ENCODE measurements around the gene COMMD4.
"Not testable (repeated sequence)": the region's sequence is repeated elsewhere in the genome, so short reads cannot be mapped to it uniquely, and the experiment has no call there.

COMMD4 gene

DNA sequence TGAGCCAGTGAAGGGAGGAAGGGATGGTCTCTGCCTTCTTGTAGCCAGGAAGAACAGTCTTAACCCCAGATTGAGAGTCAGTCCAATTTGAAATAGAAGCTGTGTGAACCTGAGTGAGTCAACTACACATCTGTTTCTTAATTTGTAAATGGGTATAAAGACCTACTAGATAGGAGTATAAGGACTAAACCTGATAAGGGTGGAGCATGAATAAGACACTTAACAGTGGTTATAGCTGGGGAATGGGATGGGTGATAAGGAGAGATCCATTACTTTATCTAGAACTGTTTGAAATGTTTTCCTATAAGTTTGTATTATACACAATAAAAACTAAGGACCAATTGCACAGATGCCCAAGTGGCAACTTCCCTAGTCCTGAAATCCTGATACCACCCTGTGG lies 31.1 kb downstream of the COMMD4 start:
- peaks cover 44 to 60% of the 10 kb centered on the region in 2 donors for H3K36me3 ChIP-seq (ENCODE audit: control insufficient read depth in 1 of 2, insufficient read depth in 2 of 2, low read length in 2 of 2)
- no peaks in the 10 kb centered on the region for H3K9me3 ChIP-seq (ENCODE audit: control insufficient read depth in 1 of 2, low read length in 2 of 2)

DNA sequence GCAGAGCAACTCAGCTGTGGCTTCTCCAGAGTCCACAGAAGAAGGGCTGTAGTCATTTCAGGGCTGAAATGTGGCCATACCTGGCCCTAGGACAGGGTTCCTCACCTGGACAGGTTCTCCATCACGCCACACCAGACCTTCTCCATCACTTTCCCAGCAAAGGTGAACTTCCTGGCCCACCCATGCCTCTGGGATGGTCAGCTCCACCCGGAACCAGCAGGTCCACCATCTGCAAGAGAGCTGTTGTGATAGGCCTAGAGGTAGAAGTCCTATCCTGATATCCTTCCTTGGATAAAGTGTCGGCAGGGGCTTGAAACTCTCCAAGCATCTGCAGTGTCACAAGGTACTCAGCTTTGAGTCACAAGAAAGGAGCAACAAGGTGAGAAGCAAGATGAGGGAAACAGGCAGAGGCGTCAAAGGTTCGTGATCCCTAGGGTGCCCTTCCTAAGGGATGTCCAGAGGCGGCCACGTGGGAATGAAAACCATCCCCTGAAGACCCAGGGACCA lies 31.6 kb downstream of the COMMD4 start:
- Histone ChIP-seq H3K4me1 (ENCODE audit: control insufficient read depth in 1 of 2, insufficient read depth in 2 of 2, low read length in 2 of 2) (peaks cover 12 to 18% of the 10 kb centered on the region in 2 donors), H3K27me3 (ENCODE audit: low read depth, low read length) (no peaks in the 10 kb centered on the region), H3K4me3 (ENCODE audit: low read depth in 1 of 2, low read length in 2 of 2) (peak overlapping the region; percentile 80 to 94), H3K9me3 (ENCODE audit: control insufficient read depth in 1 of 2, low read length in 2 of 2) (no peaks in the 10 kb centered on the region), H3K36me3 (ENCODE audit: control insufficient read depth in 1 of 2, insufficient read depth in 2 of 2, low read length in 2 of 2) (peaks cover 48 to 60% of the 10 kb centered on the region in 2 donors), H3K27ac (ENCODE audit: low read length) (peak overlapping the region; percentile 84)

More for the DNA sequence above, 31.1 kb downstream of the COMMD4 start:
- Histone ChIP-seq H3K4me1 (ENCODE audit: control insufficient read depth in 1 of 2, insufficient read depth in 2 of 2, low read length in 2 of 2) (peaks cover 12 to 18% of the 10 kb centered on the region in 2 donors), H3K27ac (ENCODE audit: low read length) (no peak overlapping the region), H3K27me3 (ENCODE audit: low read depth, low read length) (no peaks in the 10 kb centered on the region), H3K4me3 (ENCODE audit: low read depth in 1 of 2, low read length in 2 of 2) (peak overlapping the region in 1 of 2 donors; percentile 80)

DNA sequence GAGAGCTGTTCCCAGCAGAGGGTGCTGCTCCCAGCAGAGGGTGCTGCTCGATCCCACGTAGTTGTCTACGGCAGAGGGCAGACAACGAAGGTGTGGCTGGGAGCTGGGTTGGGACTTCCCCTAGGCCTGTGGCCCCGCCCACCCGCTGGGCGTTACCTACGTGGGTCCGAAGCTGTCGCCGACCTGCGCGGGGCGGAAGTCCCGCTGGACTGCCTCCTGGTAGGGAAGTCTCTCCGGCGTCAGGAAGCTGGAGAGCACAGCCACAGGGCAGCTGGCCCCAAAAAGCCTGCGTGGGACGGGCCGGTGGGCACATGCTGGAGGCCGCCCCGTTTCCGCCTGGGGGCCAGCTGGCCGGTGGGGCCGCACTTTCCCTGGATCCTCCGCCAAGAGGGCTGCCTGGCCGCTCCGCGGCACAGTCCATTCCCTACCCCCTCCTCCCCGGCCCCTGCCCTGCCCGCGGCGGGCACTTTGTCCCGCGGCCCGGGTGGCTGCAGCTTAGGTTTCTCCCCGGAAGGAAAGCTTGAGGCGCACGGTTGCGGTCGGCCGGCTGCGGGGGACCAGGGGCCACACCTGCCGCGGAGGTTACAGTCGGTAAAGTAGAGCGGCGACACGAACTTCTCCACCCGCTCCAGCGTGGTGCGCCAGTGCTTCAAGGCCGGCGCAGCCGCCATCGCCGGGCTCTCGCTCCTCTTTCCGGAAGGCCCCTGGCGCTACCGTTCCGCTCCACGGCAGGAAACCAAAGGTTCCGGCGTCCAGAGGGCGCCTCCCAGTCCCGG lies 32.2 kb downstream of the COMMD4 start, which contains the start of gene MAN2C1:
Gene MAN2C1, minus strand, starts transcription at position 695 of the 776 bp plus-strand sequence. Its CDS starts 24 bp downstream, at position 671.
- peaks cover 12 to 18% of the 10 kb centered on the region in 2 donors for H3K4me1 ChIP-seq (ENCODE audit: control insufficient read depth in 1 of 2, insufficient read depth in 2 of 2, low read length in 2 of 2)
- no peaks in the 10 kb centered on the region for H3K9me3 ChIP-seq (ENCODE audit: control insufficient read depth in 1 of 2, low read length in 2 of 2)
- peaks cover 48 to 60% of the 10 kb centered on the region in 2 donors for H3K36me3 ChIP-seq (ENCODE audit: control insufficient read depth in 1 of 2, insufficient read depth in 2 of 2, low read length in 2 of 2)
- H3K27me3 ChIP-seq (ENCODE audit: low read depth, low read length), result no peaks in the 10 kb centered on the region
- H3K4me3 ChIP-seq (ENCODE audit: low read depth in 1 of 2, low read length in 2 of 2), result peak within 1 kb of the TSS; percentile 80 to 94
- peak within 1 kb of the TSS; percentile 84 for H3K27ac ChIP-seq (ENCODE audit: low read length)

DNA sequence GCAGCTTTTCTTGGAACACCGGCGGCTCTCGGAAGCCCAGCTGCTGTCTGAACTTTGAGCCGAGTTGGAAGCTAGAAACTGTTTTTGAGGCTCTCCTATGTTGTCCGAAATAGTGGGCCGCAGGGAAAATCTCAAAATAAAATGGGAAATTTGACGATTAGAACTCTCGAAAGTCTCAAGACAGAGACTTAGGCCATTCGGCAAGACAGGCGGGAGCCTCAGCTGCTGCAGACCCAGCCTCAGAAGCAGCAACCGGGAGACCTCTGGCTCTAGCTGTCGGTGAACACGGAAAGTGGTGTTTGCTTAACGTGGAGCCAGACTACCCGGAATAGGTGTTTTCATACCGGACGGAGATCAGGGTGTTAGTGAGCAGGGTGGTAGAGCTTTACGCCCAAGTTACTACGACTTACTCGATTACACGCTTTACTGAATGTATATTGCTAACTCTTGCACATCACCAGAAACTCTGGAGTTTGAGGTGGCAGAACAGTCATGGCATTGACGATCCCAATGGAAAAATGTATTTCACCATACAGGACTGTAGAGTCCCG lies 32.9 kb downstream of the COMMD4 start:
- Histone ChIP-seq H3K27me3 (ENCODE audit: low read depth, low read length) (no peaks in the 10 kb centered on the region), H3K27ac (ENCODE audit: low read length) (peak overlapping the region; percentile 84), H3K9me3 (ENCODE audit: control insufficient read depth in 1 of 2, low read length in 2 of 2) (no peaks in the 10 kb centered on the region), H3K4me1 (ENCODE audit: control insufficient read depth in 1 of 2, insufficient read depth in 2 of 2, low read length in 2 of 2) (peaks cover 12 to 18% of the 10 kb centered on the region in 2 donors), H3K36me3 (ENCODE audit: control insufficient read depth in 1 of 2, insufficient read depth in 2 of 2, low read length in 2 of 2) (peaks cover 48 to 62% of the 10 kb centered on the region in 2 donors), H3K4me3 (ENCODE audit: low read depth in 1 of 2, low read length in 2 of 2) (peak overlapping the region; percentile 80 to 94)

DNA sequence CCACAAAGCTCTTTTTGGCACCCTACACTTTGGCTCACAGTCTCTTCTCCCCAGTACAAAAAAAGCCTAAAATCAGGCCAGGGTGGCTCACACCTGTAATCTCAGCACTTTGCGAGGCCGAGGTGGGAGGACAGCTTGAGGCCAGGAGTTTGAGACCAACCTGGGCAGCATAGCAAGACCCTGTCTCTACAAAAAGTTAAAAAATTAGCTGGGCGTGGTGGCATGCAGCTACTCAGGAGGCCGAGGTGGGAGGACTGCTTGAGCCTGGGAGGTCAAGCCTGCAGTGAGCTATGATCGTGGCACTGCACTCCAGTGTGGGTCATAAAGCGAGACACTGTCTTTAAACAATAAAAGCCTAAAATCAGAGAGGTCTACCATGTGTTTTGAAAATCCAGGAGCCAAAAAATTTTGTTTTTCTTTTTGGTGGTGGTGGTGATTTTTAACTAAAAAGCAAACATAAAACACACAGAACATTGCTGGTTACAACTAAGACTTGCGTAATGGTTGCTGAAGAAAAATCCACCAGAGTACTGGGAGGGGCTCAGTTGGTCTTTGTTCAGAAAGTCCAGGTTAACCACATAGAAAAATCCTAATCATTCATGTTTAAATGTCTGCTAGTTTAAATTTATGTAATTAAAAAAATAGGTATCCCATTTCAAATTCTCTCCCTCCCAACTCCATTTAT lies 34.2 kb downstream of the COMMD4 start:
- Histone ChIP-seq H3K4me3 (ENCODE audit: low read depth in 1 of 2, low read length in 2 of 2) (peak overlapping the region in 1 of 2 donors; percentile 80), H3K36me3 (ENCODE audit: control insufficient read depth in 1 of 2, insufficient read depth in 2 of 2, low read length in 2 of 2) (peaks cover 45 to 62% of the 10 kb centered on the region in 2 donors)

DNA sequence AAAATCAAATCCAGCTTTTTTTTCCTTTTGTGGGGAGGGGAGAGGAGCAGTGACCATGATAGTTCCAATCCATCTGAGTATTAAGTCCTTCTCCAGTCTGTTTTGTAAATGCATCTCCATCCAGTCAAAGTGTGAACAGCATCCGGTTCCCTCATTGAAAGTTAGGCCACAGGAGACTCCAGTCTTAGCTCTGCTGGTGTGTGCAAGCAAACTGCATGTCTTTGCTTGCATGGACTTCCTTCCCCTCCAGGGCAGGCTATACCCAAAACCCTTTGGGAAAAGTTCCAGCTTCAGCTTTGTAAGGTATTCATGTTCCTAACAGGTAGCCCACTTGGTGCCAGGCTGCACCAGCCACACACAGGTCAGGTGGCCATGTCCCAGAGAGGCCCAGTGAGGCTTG lies 35.6 kb downstream of the COMMD4 start:
- Histone ChIP-seq H3K4me1 (ENCODE audit: control insufficient read depth in 1 of 2, insufficient read depth in 2 of 2, low read length in 2 of 2) (peaks cover 12 to 18% of the 10 kb centered on the region in 2 donors), H3K4me3 (ENCODE audit: low read depth in 1 of 2, low read length in 2 of 2) (no peak overlapping the region), H3K27ac (ENCODE audit: low read length) (no peak overlapping the region), H3K36me3 (ENCODE audit: control insufficient read depth in 1 of 2, insufficient read depth in 2 of 2, low read length in 2 of 2) (peaks cover 45 to 60% of the 10 kb centered on the region in 2 donors), H3K9me3 (ENCODE audit: control insufficient read depth in 1 of 2, low read length in 2 of 2) (no peaks in the 10 kb centered on the region), H3K27me3 (ENCODE audit: low read depth, low read length) (no peaks in the 10 kb centered on the region)

More for the DNA sequence above, 34.2 kb downstream of the COMMD4 start:
- no peak overlapping the region for H3K27ac ChIP-seq (ENCODE audit: low read length)
- no peaks in the 10 kb centered on the region for H3K9me3 ChIP-seq (ENCODE audit: control insufficient read depth in 1 of 2, low read length in 2 of 2)
- no peaks in the 10 kb centered on the region for H3K27me3 ChIP-seq (ENCODE audit: low read depth, low read length)
- peaks cover 12 to 18% of the 10 kb centered on the region in 2 donors for H3K4me1 ChIP-seq (ENCODE audit: control insufficient read depth in 1 of 2, insufficient read depth in 2 of 2, low read length in 2 of 2)

DNA sequence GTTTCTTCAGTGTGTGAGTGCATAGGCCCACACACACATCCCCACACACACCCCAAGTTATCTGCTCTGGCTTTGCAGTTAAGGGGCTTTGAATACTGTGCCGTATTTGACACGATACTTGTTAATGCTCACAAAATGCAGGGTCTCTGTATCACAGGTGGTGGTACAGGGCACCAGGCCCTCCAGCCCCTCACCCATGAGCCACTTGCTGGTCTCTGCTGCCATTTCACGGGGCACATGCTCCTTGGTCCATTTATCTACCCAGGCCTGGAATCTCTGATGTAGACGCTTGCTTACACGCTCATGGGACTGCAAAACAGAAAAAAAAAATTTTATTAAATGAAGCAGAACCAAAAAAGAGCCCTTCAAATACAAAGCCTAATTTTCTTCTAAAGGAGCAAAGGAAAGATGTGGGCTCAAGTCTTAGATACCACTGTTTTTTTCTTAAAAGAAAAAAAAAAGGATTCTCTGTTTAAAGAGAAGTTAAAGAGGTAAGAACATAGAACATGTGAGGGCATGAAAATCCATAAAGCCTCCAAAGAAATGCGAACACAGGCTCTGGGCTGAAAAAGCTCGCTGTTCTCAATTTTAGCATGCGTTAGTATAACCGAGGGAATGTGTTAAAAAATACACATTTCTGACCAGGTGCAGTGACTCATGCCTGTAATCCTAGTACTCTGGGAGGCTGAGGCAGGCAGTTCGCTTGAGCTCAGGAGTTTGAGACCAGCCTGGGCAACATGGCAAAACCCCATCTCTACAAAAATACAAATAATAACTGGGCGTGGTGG lies 36.2 kb downstream of the COMMD4 start:
- Histone ChIP-seq H3K27me3 (ENCODE audit: low read depth, low read length) (no peaks in the 10 kb centered on the region), H3K4me1 (ENCODE audit: control insufficient read depth in 1 of 2, insufficient read depth in 2 of 2, low read length in 2 of 2) (peaks cover 12 to 18% of the 10 kb centered on the region in 2 donors), H3K36me3 (ENCODE audit: control insufficient read depth in 1 of 2, insufficient read depth in 2 of 2, low read length in 2 of 2) (peaks cover 39 to 60% of the 10 kb centered on the region in 2 donors)

DNA sequence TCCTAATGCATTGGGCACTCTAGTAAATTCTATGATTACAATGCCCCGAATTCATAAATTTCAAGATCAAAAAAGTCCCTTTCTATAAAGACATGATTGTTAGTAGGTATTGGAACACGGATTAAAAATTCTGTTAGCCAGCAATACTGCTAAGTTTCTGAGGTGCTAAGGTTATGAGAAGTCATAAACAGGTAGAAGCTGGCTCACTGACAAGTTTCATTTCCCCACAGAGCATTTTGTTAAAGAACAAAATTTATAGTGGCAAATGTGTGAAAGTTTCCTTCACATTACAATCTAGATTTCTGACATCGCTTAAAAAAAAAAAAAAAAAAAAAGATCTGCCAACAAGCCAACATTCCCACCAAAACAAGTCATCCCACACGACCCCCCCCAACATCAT lies 44.9 kb downstream of the COMMD4 start:
- Histone ChIP-seq H3K4me1 (ENCODE audit: control insufficient read depth in 1 of 2, insufficient read depth in 2 of 2, low read length in 2 of 2) (no peaks in the 10 kb centered on the region), H3K27me3 (ENCODE audit: low read depth, low read length) (no peaks in the 10 kb centered on the region), H3K9me3 (ENCODE audit: control insufficient read depth in 1 of 2, low read length in 2 of 2) (no peaks in the 10 kb centered on the region), H3K27ac (ENCODE audit: low read length) (no peak overlapping the region), H3K36me3 (ENCODE audit: control insufficient read depth in 1 of 2, insufficient read depth in 2 of 2, low read length in 2 of 2) (peaks cover 30 to 73% of the 10 kb centered on the region in 2 donors), H3K4me3 (ENCODE audit: low read depth in 1 of 2, low read length in 2 of 2) (no peak overlapping the region)

More for the DNA sequence above, 36.2 kb downstream of the COMMD4 start:
- Histone ChIP-seq H3K27ac (ENCODE audit: low read length) (no peak overlapping the region), H3K9me3 (ENCODE audit: control insufficient read depth in 1 of 2, low read length in 2 of 2) (no peaks in the 10 kb centered on the region), H3K4me3 (ENCODE audit: low read depth in 1 of 2, low read length in 2 of 2) (no peak overlapping the region)

DNA sequence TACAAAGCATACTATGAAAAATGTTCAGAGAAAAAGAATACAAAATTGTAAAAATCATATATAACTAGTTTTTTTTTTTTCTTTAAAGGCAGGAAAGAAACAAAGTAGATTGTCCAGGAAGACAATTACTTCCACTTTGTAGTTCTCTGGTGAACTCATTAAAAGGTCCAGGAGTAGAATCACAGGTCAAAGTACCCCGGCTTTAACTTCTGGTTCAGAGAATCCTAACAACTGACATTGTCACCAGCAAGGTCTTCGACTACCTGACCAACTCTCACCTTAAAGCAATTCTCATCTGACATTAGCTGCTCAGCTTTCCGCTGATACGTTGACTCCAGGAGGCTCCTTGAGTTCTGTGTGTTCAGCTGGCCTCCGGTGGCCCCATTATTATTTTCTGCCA lies 48.1 kb downstream of the COMMD4 start:
- H3K27me3 ChIP-seq (ENCODE audit: low read depth, low read length); H3K9me3 ChIP-seq (ENCODE audit: control insufficient read depth in 1 of 2, low read length in 2 of 2); H3K4me3 ChIP-seq (ENCODE audit: low read depth in 1 of 2, low read length in 2 of 2); H3K27ac ChIP-seq (ENCODE audit: low read length); H3K4me1 ChIP-seq (ENCODE audit: control insufficient read depth in 1 of 2, insufficient read depth in 2 of 2, low read length in 2 of 2): not testable (repeated sequence)
- H3K36me3 ChIP-seq (ENCODE audit: control insufficient read depth in 1 of 2, insufficient read depth in 2 of 2, low read length in 2 of 2), result peaks cover 58 to 80% of the 10 kb centered on the region in 2 donors

Data from muscle layer of duodenum (tissue), 2 donors.